HG03457 (cell line): ENCODE measurements around the gene RASA2.

Experiments
- ATAC-seq: cut with Tn5 transposase; IDR thresholded peaks from one replicate; pipeline ENCODE4 v1.9.1; 2021; ENCODE audit warnings: moderate number of reproducible peaks; ENCODE audit not compliant: unreplicated experiment

The RASA2 gene

DNA sequence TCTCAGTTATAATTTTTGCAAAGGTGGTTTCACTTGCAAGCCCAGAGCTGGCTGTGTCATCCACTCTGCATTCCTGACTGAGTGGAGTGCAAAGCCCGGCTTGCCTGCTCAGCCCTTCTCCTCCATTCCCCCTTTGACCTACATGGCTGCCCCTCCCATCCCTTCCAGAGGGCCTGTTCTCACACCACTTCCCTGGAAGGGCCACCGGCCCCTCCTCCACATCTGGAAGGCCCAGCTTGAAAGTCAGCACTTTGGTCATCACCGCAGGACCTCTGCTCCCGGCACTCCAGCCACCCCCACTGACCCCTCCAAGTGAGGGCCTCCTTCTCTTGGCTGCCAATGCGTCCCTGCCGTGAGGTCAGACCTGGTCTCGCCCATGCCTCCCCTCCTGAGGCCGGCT is 177.2 kb downstream of the RASA2 start:
- ATAC-seq, result no peak
